GM19239 (cell line): ENCODE measurements around the gene NR1H3.
"Not testable (repeated sequence)": the region's sequence is repeated elsewhere in the genome, so short reads cannot be mapped to it uniquely, and the experiment has no call there.

Experiments used
- DNase-seq: peaks from one replicate; pipeline ENCODE4 v3.0.0; 2011; ENCODE audit warnings: low spot score; ENCODE audit not compliant: insufficient read length
- FAIRE-seq: peaks from 2 replicates; lab custom pipeline; 2011; peaks lifted over from hg19 to GRCh38; lab: Jason Lieb, UNC

The NR1H3 gene

GRCh38 chr11:47295385-47295784 is 37.6 kb downstream of the NR1H3 start:
- DNase-seq (no peak), FAIRE-seq (no peak)

GRCh38 chr11:47296045-47296444 is 38.2 kb downstream of the NR1H3 start:
- no peak for DNase-seq
- no peak for FAIRE-seq

GRCh38 chr11:47299078-47299477 is 41.3 kb downstream of the NR1H3 start:
- FAIRE-seq = no peak

GRCh38 chr11:47302853-47303252 is 45.1 kb downstream of the NR1H3 start:
- FAIRE-seq (no peak), DNase-seq (no peak)

More at GRCh38 chr11:47299078-47299477, 41.3 kb downstream of the NR1H3 start:
- DNase-seq = no peak

- DNase-seq (no peak), FAIRE-seq (no peak)
Measured at GRCh38 chr11:47305734-47306483, 48.1 kb downstream of the NR1H3 start.

GRCh38 chr11:47306484-47306844 is 48.7 kb downstream of the NR1H3 start:
- FAIRE-seq = no peak
- DNase-seq = no peak

GRCh38 chr11:47308050-47308823 is 50.4 kb downstream of the NR1H3 start:
- no peak for FAIRE-seq
- no peak for DNase-seq

GRCh38 chr11:47314992-47315391 is 57.2 kb downstream of the NR1H3 start:
- no peak for DNase-seq
- FAIRE-seq = no peak

GRCh38 chr11:47316501-47316900 is 58.7 kb downstream of the NR1H3 start:
- DNase-seq, FAIRE-seq: not testable (repeated sequence)

- no peak for FAIRE-seq
Measured at GRCh38 chr11:47317064-47317828, 59.5 kb downstream of the NR1H3 start.

GRCh38 chr11:47318166-47318565 is 60.4 kb downstream of the NR1H3 start:
- no peak for DNase-seq
- no peak for FAIRE-seq

More at GRCh38 chr11:47317064-47317828, 59.5 kb downstream of the NR1H3 start:
- DNase-seq = no peak
